Omental fat pad (tissue), 4 donors: ENCODE measurements around the gene ZNF223. TPM values are rescaled to one million over a fixed set of nuclear protein-coding genes. Genes with fewer than 3 reads are reported as not detected.

Source experiments
- ATAC-seq: fragments of 150-250 bp; one replicate; pipeline ENCODE4 v1.9.1; 2016; ENCODE audit warnings: mild to moderate bottlenecking, moderate library complexity; ENCODE audit not compliant: low FRiP score
- DNase-seq: peaks from one replicate; pipeline ENCODE4 v3.0.0-alpha.2; 2019; ENCODE audit warnings: low spot score
- CTCF ChIP-seq, 3 donors: fragments of 450-650 bp; IDR thresholded peaks; one replicate each; pipeline ENCODE4 v1.5.1; 2016 to 2017; ENCODE audit warnings: antibody characterized with exemption in 3 of 3, mild to moderate bottlenecking in 3 of 3, moderate library complexity in 2 of 3
- total RNA-seq, 4 donors: library from RNA; depleted of rRNA; stranded (reverse); fragments of >200 nt; gene quantifications; one replicate each; pipeline ENCODE4 v1.1.0, GENCODE V29; 2016

Gene ZNF223
- total RNA-seq, 4 donors from 2014 or later = 2.8 to 4.7 (median 3.1) TPM

- no peak for DNase-seq
Measured at GRCh38 chr19:44042147-44042546, 9.7 kb upstream of the ZNF223 start.

GRCh38 chr19:44050740-44051649, 841 bp upstream of the ZNF223 start:
- ATAC-seq (peak; percentile 35), DNase-seq (no peak)
- TF ChIP-seq CTCF (IDR thresholded peaks at IDR 0.05) = no peak

More at GRCh38 chr19:44042147-44042546, 9.7 kb upstream of the ZNF223 start:
- ATAC-seq = no peak
- no peak for TF ChIP-seq CTCF (IDR thresholded peaks at IDR 0.05)

- DNase-seq = no peak
- no peak for ATAC-seq
- TF ChIP-seq CTCF (IDR thresholded peaks at IDR 0.05) = no peak
Measured at GRCh38 chr19:44055870-44056269, 4.0 kb downstream of the ZNF223 start.

- TF ChIP-seq CTCF (IDR thresholded peaks at IDR 0.05) = no peak
- no peak for DNase-seq
- ATAC-seq = no peak
Measured at GRCh38 chr19:44059229-44059628, 7.4 kb downstream of the ZNF223 start.

GRCh38 chr19:44061038-44061437, 9.2 kb downstream of the ZNF223 start:
- TF ChIP-seq CTCF (IDR thresholded peaks at IDR 0.05) = no peak
- ATAC-seq = no peak
- no peak for DNase-seq

GRCh38 chr19:44066305-44066704, 14.5 kb downstream of the ZNF223 start:
- no peak for TF ChIP-seq CTCF (IDR thresholded peaks at IDR 0.05)
- no peak for DNase-seq
- ATAC-seq = no peak

- no peak for ATAC-seq
- TF ChIP-seq CTCF (IDR thresholded peaks at IDR 0.05) = no peak
- no peak for DNase-seq
Measured at GRCh38 chr19:44069415-44069814, 17.6 kb downstream of the ZNF223 start.
